T1000 (cell line): ENCODE results near the gene DOK6.
"Not testable (repeated sequence)": the region's sequence is repeated elsewhere in the genome, so short reads cannot be mapped to it uniquely, and the experiment has no call there.

Experiments used
- DNase-seq: peaks from one replicate; lab custom pipeline; 2025; ENCODE audit warnings: mixed read lengths; lab: John Stamatoyannopoulos, UW

DOK6 gene

GRCh38 chr18:69813559-69813958 is 412.9 kb downstream of the DOK6 start:
- DNase-seq, result no peak

DNA sequence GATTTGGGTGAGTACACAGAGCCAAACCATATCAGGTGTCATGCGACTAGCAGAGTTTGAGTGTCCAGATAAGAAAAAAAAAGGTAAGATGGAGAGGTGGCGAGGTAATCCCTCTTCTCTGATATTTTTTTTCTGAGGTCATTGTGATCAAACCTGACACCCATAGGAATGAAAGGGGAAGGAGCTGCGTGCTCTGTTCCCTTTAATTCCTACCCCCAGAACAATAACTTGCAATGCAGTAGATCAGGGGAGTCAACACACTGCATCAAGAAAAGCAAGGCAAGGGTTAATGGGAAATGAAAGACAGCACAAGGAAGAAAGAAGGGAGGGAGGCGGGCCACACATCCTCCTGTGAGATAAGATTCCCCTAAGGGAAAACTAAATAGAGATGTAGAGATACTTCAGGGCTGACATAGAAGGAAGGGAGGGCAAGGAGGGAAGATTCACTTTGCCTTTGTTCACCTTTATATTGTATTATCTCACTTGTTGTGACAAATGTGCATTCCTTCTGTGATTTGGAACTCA is 414.2 kb downstream of the DOK6 start:
- no peak for DNase-seq

DNA sequence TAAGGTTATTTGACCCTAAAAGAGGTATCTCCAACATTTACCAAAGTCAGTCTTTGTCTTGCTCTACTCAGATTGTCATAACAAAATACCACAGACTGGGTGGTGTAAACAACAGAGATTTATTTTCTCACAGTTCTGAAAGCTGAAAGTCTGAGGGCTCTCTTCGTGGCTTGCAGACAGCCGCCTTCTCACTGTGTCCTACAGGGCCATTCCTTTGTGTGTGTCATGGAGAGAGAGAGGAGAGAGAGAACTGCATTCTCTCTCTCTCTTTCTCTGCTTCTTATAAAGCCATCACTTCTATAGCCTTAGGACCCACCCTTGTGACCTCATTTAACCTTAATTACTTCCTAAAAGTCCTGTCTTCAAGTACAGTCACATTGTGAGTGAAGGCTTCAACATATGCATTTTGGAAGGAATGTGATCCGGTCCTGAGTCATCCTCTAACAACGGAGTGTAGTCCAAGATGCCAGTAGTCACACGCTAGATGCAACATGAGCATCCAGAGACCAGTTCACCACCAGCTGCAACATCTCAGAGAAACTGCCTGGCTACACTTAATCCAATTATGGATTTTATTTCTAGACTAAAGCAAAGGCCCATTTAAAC is 416.8 kb downstream of the DOK6 start:
- no peak for DNase-seq

- DNase-seq, result no peak
Observed at GRCh38 chr18:69819460-69819859, 418.8 kb downstream of the DOK6 start.

- no peak for DNase-seq
Observed at GRCh38 chr18:69820538-69820937, 419.9 kb downstream of the DOK6 start.

DNA sequence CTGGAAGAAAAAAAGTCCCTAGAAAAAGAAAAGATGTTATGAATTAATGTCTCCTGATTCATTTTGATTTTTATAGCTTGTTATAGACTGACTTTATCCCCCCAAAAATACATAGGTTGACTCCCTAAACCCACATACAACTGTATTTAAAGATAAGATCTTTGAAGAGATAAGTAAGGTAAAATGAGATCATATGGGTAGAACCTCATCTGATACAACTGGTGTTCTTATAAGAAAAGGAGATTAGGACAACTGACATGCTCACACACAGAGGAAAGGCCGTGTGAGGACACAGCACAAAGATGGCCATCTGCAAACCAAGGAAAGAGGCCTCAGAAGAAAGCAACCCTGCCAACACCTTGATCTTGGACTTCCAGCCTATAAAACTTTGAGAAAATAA is 429.5 kb downstream of the DOK6 start:
- DNase-seq, result no peak

- DNase-seq, result not testable (repeated sequence)
Observed at GRCh38 chr18:69834980-69835379, 434.3 kb downstream of the DOK6 start.

DNA sequence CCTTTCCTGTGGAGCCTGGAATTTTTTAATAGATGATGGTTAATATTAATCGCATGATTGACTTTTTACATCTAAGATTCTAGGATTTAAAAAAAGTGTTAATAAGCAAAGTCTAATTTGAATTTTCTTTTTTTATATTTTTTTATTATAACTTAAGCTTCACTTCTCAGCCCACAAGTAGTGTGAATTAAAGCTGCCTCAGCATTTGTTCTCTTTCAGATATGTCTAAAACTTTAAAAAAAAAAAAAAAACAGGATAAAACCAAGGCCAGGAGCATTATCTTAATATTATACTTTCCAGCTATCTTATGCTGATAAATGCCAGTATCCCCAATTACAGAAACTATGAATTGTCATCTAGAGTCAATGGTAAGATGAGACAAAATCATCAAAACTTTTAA is 437.3 kb downstream of the DOK6 start:
- no peak for DNase-seq

DNA sequence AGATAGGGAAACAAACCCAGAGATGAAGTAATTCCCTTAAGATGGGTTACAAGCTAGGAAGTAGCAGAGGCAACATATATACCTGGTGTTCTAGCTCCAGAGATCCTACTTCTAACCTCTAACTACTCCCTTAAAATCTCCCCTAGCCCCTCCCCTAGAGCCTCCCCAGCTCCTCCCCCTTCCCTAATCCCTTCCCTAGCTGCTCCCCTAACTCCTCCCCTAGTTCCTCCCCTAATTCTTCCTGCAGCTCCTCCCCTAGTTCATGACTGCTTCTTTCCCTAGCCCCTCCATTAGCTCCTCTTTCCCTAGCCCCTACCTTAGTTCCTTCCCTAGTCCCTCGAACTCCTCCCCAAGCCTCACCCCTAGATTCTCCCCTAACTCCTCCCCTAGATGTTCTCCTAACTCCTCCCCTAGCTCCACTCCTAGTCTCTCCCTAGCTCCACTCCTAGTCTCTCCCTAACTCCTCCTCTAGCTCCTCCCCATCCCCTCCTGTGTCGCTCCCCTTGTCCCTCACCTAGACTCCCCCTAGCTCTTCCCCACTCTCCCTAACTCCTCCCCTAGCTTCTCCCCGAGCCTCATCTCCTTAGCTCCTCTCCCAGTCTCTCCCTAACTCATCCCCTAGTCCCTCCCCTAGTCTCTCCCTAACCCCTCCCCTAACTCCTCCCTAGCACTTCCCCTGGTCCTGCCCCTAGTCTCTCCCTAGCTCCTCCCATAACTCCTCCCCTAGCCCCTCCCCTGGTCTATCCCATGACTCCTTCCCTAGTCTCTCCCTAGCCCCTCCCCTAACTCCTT is 438.1 kb downstream of the DOK6 start:
- no peak for DNase-seq

GRCh38 chr18:69839497-69839896 is 438.8 kb downstream of the DOK6 start:
- DNase-seq, result no peak

GRCh38 chr18:69840001-69840400 is 439.3 kb downstream of the DOK6 start:
- DNase-seq, result no peak

DNA sequence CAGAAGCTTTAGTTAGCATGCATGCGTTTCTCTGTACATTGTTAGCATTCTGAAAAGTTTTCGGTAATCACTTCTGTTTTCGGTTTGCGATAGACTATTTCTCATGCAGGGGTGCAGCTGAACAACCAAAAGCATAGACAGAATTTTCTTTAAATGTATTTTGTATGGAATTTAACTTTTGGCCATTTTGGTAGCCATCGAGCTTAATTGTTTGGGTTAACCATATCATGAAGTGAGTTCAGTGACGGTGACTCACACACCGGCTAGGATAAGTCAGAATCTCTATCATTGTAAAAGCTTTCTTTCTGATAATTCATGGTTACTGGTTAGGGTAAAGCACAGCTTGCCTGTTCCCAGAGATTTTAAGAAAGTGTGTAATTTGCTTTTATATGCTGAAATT is 439.8 kb downstream of the DOK6 start:
- DNase-seq, result no peak

DNA sequence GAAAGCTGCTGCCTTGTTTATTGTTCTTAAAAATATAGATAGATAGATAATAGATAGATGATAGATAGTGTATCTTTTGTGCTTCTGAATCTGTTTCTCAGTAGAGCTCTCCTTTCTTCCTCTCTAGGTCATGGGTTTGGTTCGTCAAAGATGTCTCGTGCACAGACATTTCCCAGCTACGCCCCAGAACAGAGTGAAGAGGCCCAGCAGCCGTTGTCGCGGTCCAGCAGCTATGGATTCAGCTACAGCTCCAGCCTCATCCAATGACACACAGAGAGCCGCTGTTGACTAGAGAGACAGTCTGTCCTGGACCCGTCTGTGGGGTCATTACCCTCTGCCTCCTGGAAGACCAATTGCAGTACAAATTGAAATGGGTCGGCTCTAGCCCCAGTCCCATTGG is 440.4 kb downstream of the DOK6 start:
- DNase-seq, result no peak

- DNase-seq, result no peak
Observed at GRCh38 chr18:69843015-69843414, 442.3 kb downstream of the DOK6 start.

- DNase-seq, result no peak
Observed at GRCh38 chr18:69844656-69845055, 444.0 kb downstream of the DOK6 start.

DNA sequence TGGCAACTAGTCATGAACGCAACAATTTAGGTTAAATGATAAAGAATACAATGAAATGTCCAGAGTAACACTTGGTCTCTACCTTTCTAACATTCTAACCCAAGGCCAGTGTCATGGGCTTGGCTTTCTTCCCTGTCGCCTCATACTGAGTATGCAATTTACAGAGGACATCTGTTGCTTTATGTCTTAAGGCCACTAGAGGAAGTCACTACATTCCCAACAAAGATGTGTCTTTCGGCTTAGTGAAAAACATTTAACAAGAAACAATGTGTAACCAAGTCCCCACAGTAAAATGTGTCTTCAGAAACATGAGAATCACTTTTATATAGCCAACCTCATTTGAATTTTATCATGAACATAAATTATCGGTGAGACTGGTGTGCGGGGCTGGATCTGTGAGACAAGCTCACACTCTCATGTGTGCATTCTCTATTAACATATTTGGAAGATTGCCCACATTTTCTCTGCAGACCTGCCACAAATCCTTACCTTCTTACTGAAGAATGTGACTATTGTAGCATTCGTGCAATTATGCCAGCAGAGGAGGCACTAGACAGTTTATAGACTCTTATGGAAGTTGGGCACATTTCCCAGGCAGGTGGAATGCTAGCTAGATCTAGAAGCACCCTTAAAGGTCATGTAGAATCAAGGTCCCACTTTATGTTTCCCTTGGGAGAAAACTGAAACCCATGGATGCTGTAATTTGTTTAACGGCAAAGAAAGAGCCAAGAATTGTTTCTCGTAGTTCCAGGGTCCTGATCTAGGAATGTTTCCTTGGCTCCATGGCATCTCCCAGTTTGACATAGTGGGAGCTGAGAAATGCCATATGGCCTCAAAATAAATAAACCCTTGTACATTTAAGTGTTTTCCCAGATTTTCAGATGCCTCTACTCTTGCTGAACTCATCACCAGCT is 445.2 kb downstream of the DOK6 start:
- no peak for DNase-seq

DNA sequence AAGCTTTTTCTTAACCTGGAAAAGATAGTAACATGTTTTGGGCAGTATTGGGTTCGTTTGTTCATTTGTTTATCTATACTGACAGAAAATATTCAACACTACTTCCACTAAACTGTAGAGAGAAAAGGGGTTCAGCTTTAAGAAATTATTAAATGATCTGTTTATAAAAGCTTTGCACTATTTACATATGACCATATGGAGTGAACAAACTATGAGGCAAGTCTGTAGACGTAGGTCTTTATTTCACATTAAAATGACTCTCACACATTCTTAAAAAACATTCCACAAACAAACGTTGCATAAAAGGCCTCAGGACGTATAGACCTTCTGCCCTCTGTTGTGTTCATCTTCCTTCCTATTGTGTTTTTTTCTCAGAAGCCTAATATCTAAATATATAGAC is 452.4 kb downstream of the DOK6 start:
- DNase-seq, result no peak

GRCh38 chr18:69854455-69854854 is 453.8 kb downstream of the DOK6 start:
- no peak for DNase-seq

GRCh38 chr18:69858897-69859296 is 458.2 kb downstream of the DOK6 start:
- DNase-seq, result no peak

DNA sequence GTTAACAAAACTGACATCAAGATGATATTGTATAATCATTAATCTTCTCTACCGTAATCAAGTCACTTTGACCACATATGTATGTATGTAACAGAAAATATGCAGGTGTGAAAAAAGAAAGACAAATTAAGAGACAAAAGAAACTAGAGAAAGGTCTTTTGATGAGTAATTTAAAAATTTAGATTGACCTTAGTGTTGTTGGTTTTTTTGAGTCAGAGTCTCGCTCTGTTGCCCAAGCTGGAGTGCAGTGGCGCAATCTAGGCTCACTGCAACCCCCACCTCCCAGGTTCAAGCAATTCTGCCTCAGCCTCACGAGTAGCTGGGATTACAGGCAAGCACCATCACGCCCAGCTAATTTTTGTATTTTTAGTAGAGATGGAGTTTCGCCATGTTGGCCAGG is 464.1 kb downstream of the DOK6 start:
- not testable (repeated sequence) for DNase-seq

GRCh38 chr18:69865776-69866175 is 465.1 kb downstream of the DOK6 start:
- DNase-seq, result no peak

- DNase-seq, result no peak
Observed at GRCh38 chr18:69866212-69866611, 465.5 kb downstream of the DOK6 start.

DNA sequence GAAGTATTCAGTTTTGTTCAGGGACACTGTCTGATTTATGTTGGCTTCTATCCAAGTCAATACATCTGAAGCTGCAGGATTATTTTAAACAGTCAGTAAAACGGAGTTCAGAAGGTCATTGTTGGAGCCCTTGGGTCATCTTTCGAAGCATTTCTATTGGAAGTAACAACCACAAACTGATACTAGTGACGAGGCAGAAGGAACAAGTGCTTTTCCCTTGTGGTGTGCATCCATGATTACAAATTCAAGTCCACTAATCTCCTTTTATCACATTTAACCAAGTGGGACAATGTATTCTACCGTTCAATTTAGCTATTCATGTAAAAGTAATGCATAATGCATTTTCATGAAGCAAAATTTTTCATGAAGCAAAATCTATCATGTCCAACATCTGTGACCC is 470.0 kb downstream of the DOK6 start:
- no peak for DNase-seq
